NCI-H526 treated with DMSO at 0.1 percent for 48 hours (cell line): ENCODE measurements around the gene RAB8B.
"Not testable (repeated sequence)": the region's sequence is repeated elsewhere in the genome, so short reads cannot be mapped to it uniquely, and the experiment has no call there.

Experiments used
- DNase-seq: peaks from one replicate; lab custom pipeline; 2025; lab: John Stamatoyannopoulos, UW

RAB8B gene

GRCh38 chr15:63208824-63209223 is 19.4 kb downstream of the RAB8B start:
- DNase-seq: not testable (repeated sequence)

- no peak for DNase-seq
Measured at GRCh38 chr15:63210151-63211091, 21.0 kb downstream of the RAB8B start.

- no peak for DNase-seq
Measured at GRCh38 chr15:63211092-63211490, 21.7 kb downstream of the RAB8B start.

- no peak for DNase-seq
Measured at GRCh38 chr15:63211549-63211948, 22.1 kb downstream of the RAB8B start.

GRCh38 chr15:63212050-63213004 is 22.9 kb downstream of the RAB8B start:
- DNase-seq: no peak

GRCh38 chr15:63218100-63218808 is 28.8 kb downstream of the RAB8B start:
- no peak for DNase-seq

- DNase-seq: no peak
Measured at GRCh38 chr15:63219196-63219710, 29.8 kb downstream of the RAB8B start.

GRCh38 chr15:63221346-63221745 is 31.9 kb downstream of the RAB8B start:
- DNase-seq: no peak

GRCh38 chr15:63223463-63223862 is 34.1 kb downstream of the RAB8B start:
- DNase-seq: no peak

GRCh38 chr15:63225381-63225780 is 36.0 kb downstream of the RAB8B start:
- no peak for DNase-seq

- DNase-seq: no peak
Measured at GRCh38 chr15:63226155-63226883, 36.9 kb downstream of the RAB8B start.

GRCh38 chr15:63226966-63227401 is 37.6 kb downstream of the RAB8B start:
- DNase-seq: no peak

GRCh38 chr15:63227689-63228088 is 38.3 kb downstream of the RAB8B start:
- no peak for DNase-seq

GRCh38 chr15:63231206-63231605 is 41.8 kb downstream of the RAB8B start:
- DNase-seq: no peak

- no peak for DNase-seq
Measured at GRCh38 chr15:63231706-63232105, 42.3 kb downstream of the RAB8B start.

GRCh38 chr15:63232405-63232804 is 43.0 kb downstream of the RAB8B start:
- DNase-seq: no peak

GRCh38 chr15:63232943-63233342 is 43.5 kb downstream of the RAB8B start:
- DNase-seq: no peak

GRCh38 chr15:63233667-63234423 is 44.4 kb downstream of the RAB8B start:
- DNase-seq: no peak

- DNase-seq: no peak
Measured at GRCh38 chr15:63234451-63234870, 45.1 kb downstream of the RAB8B start.

GRCh38 chr15:63236272-63236671 is 46.9 kb downstream of the RAB8B start:
- no peak for DNase-seq
